HG03135 (cell line): ENCODE data around the gene CSRP1.
"Not testable (repeated sequence)": the region's sequence is repeated elsewhere in the genome, so short reads cannot be mapped to it uniquely, and the experiment has no call there.

Experiments used
- ATAC-seq: cut with Tn5 transposase; IDR thresholded peaks from one replicate; pipeline ENCODE4 v1.9.1; 2021; ENCODE audit warnings: mild to moderate bottlenecking, moderate library complexity; ENCODE audit not compliant: unreplicated experiment

The CSRP1 gene

DNA sequence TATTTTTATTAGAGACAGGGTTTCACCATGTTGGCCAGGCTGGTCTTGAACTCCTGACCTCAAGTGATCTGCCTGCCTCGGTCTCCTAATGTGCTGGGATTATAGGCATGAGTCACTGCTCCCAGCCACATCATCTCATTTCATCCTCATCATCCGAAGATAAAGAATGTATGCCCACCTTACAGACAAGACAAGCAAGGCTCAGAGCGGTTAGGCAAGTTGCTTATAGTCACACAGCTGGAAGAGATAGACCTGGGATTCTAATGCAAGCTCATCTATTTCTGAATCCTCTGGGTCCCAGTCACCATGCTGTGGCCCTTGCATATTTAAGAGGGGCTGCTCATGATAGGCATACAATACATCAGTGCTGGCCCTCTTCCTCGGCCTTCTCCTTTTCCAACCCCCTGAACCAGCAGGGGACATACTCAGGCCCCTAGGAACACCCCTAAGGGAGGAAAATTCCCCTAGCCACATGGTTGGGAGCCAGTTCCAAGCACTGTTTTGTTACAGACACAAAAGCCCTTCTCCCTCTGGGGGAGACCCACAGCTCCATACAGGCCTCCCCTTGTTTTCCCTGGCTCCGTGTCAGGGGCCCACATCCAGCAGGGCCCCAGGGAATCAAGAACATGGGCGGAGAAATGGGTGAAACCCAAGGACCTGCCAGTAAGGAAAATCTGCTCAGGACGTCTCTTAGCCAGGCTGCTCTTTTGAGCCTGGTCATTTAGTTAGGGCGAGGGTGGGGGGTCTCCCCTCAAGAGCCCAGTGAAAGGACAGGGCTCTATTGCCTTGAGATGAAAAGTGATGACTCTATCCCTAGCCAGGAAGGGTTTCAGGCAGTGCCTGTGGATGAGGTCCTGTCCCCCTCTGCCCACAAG, 6.9 kb downstream of the CSRP1 start:
- ATAC-seq = no peak

- no peak for ATAC-seq
Observed at GRCh38 chr1:201499191-201499590, 7.7 kb downstream of the CSRP1 start.

DNA sequence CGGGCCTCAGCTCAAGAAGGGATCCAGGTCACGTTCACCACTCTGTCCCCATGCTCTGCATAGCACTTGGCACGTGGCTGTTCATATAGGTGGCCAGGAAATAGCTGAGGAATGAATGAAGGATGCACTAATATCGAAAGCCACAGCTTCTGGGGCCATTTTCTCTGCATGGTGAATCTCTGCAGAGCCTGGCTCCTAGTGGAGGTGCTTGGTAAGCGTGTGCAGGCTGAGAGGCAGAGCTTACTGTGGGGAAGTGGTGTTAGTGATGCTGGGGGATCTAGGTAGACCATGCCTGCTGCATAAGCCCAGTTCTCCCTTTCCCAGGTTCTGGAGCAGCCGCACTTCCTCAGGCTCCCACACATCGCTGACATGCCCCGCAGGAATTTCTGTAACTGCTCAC, 8.3 kb downstream of the CSRP1 start:
- ATAC-seq = no peak

GRCh38 chr1:201497935-201498509, 8.9 kb downstream of the CSRP1 start:
- ATAC-seq = no peak

- no peak for ATAC-seq
Observed at GRCh38 chr1:201496296-201496690, 10.6 kb downstream of the CSRP1 start.

GRCh38 chr1:201495551-201496295, 11.2 kb downstream of the CSRP1 start:
- ATAC-seq = no peak

DNA sequence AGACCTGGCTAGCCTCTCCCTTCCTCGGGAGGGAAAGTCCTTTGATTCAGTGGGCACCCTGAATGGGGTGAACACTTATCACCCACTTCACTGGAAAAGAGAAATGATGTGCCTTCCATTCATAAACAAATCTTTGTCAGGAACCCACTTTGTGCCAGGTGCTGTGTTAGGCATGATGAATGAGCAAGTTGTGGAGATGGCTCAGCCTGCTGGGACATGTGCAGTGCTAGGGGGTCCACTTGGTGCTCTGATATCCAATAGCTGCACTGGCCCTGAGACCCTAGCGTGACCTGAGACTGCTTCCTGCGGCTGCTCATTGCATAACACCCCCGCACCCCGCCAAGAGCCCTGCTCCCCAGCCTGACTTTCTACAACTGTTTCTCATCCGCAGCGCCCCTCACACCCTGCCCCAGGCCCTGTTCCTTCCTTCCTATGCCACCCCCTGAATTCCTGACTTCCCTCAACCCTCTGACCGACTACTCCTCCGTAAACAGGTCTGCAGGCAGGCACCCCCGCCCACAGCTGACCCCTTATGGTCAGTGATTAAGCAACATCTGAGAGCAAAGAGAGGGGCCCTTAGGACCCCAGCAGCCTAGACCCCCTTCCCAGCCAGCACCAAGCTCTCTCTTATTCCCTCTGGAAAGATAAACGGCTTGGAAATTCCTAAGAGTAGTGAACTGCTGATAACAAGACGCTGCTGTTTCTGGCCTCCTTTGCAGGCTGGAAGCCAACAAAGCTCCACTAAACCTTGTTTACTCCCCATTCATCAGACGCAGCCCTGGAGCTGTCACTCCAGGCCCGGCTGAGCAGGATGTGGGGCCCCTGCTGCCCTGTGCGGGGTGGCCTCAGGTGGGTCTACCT, 12.9 kb downstream of the CSRP1 start:
- ATAC-seq = no peak

- not testable (repeated sequence) for ATAC-seq
Observed at GRCh38 chr1:201493026-201493656, 13.8 kb downstream of the CSRP1 start.

DNA sequence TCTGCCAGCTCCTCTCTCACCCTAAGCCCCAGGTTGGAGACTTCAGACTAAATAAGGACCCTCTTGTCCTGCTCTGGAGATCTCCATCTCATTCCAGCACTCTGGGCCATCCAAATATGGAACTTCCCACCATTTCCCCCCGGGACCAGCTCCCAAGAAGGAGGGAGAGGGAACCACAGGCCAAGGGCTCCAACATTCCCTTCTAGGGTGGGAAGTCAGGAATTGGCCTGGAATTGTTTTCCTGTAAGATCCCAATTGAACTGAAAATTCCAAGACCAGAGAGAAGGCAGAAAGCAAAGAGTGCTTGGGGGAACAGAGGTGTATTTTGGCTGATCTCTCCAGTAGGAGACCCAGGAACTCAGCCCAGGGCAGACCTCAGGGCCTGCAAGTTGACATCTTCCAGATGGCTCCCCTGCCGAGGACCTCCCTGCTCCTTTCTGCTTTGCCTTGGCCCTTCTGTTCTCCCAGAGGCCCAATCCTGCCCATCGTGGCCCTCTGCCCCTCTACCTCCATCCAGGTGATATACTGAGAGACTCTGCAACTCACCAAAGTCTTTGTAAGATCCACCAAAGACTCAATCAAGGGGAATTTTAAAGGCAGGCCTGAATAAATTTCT, 14.9 kb downstream of the CSRP1 start:
- no peak for ATAC-seq

DNA sequence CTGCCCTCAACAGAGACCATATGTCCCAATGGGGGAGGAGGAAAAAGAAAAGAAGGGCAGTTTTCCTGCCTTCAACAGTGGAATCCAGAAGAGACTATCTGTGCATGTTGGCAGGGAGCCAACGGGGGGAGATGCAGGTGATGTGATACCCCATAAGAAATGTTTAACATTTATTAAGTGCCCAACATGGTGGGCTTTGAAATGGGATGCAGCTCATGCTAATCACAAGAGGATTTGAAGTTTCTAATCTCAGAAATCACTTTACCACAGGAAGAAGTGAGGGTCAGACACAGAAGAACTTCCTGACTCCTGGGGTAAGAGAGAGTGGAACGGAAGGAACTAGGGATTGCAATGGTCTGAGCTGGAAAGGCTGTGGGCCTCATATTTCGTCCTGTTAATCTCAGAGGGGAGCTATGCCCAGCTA, 16.2 kb downstream of the CSRP1 start:
- ATAC-seq = no peak

GRCh38 chr1:201489643-201490261, 17.2 kb downstream of the CSRP1 start:
- no peak for ATAC-seq

- ATAC-seq = no peak
Observed at GRCh38 chr1:201488830-201489589, 17.9 kb downstream of the CSRP1 start.

DNA sequence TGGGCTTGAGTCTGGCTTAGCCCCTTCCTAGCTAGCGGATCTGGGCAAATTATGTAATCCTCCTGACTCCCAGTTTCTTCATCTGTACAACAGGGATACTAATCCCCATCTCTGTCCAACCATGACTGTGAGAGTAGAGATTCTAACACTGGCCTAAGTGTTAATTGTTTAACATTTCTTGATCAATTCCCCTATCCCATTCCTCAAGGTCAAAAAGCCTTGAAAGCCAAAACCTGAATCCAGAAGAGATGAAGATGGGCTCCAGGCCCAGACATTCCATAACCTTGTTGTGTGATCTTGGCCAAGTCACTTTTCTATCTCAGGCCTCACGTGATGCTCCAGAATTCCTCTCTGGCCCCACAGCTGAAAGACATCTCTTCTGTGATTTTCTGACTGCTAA, 19.2 kb downstream of the CSRP1 start:
- ATAC-seq = no peak

DNA sequence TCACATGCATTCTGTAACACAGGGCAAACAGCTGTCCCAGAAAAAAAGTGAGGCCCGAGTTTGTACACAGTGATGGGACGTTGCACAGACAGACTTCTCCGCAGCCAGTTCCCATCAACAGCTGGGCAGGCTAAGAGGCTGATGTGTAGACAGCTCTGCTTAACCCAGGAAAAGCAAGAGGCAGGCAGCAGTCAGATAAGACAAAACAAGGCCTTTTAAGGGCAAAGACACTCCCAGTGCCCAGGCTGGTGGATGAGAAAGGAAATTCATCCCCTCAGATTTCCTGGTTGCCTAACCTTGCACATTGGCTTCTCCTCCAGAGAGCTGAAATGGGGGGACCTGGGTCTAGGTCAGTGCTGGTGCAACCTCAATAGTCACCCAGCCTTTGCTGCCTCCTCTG, 20.7 kb downstream of the CSRP1 start:
- ATAC-seq = no peak

- no peak for ATAC-seq
Observed at GRCh38 chr1:201485184-201485774, 21.6 kb downstream of the CSRP1 start.

DNA sequence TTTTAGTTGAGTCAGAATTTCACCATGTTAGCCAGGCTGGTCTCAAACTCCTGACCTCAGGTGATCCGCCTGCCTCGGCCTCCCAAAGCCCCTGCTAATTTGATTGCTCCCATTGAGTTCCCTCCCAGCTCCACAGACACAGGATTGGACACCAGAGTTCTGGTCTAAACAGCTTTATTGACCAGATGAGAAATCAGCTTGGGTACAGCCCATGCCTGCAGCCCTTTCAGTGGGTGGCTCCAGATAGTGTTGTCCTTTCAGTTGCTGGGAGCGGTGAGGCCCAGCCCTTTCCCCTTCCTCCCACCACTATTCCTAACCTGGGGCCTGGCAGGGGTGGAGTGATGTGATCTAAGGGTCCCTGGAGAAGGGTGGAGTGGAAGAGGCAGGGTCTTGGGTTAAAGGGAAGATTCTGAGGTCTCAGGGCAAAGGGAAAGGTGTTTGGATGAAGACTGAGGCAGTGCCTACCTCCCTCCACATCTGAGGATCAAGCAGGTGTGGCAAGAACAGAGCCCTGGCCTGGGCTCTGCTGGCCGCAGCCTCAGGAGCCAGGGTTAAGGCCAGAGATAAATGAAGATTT, 23.5 kb downstream of the CSRP1 start:
- no peak for ATAC-seq

- no peak for ATAC-seq
Observed at GRCh38 chr1:201482755-201483154, 24.2 kb downstream of the CSRP1 start.
